ENCODE measurements around the gene PLA2G2C.

PLA2G2C gene

GRCh38 chr1:20212085-20212684 lies 25.9 kb upstream of the PLA2G2C start:
- TF ChIP-seq POLR2AphosphoS5 (IDR thresholded peaks at IDR 0.05; ENCODE audit: low read depth, low read length) (no peak), TAF1 (IDR thresholded peaks at IDR 0.05; ENCODE audit: borderline replicate concordance, insufficient read depth, low read length) (no peak), SIN3A (IDR thresholded peaks at IDR 0.05; ENCODE audit: borderline replicate concordance, insufficient read depth, low read length) (no peak)
- TF ChIP-seq, protein P1, sequence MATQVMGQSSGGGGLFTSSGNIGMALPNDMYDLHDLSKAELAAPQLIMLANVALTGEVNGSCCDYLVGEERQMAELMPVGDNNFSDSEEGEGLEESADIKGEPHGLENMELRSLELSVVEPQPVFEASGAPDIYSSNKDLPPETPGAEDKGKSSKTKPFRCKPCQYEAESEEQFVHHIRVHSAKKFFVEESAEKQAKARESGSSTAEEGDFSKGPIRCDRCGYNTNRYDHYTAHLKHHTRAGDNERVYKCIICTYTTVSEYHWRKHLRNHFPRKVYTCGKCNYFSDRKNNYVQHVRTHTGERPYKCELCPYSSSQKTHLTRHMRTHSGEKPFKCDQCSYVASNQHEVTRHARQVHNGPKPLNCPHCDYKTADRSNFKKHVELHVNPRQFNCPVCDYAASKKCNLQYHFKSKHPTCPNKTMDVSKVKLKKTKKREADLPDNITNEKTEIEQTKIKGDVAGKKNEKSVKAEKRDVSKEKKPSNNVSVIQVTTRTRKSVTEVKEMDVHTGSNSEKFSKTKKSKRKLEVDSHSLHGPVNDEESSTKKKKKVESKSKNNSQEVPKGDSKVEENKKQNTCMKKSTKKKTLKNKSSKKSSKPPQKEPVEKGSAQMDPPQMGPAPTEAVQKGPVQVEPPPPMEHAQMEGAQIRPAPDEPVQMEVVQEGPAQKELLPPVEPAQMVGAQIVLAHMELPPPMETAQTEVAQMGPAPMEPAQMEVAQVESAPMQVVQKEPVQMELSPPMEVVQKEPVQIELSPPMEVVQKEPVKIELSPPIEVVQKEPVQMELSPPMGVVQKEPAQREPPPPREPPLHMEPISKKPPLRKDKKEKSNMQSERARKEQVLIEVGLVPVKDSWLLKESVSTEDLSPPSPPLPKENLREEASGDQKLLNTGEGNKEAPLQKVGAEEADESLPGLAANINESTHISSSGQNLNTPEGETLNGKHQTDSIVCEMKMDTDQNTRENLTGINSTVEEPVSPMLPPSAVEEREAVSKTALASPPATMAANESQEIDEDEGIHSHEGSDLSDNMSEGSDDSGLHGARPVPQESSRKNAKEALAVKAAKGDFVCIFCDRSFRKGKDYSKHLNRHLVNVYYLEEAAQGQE (IDR thresholded peaks at IDR 0.05; ENCODE audit: insufficient read depth in 1 of 2, low read depth in 2 of 2, low read length in 2 of 2): no peak

DNA sequence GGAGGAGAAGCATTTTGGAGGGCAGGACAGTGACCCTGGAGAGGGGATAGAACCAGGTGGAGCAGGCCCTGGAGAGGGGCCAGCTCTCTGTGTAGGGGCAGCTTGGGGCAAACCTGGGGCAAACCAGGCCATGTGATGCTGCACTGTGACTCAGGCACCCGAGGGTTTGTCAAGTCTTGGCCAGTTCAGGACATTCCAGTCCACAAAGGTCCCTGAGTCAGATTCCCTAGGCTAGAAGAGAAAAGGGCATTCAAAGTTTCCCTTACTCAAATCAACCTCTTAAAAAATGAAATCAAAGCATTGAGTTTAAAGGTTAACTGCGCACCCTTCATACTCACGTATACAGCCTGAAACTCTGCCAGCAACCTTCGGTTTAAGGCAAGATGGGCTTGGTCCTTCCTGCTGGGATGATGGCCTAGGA lies 25.2 kb upstream of the PLA2G2C start:
- no peak for TF ChIP-seq POLR2AphosphoS5 (IDR thresholded peaks at IDR 0.05; ENCODE audit: low read depth, low read length)
- no peak for TF ChIP-seq SIN3A (IDR thresholded peaks at IDR 0.05; ENCODE audit: borderline replicate concordance, insufficient read depth, low read length)
- TF ChIP-seq, protein P1 (IDR thresholded peaks at IDR 0.05; ENCODE audit: insufficient read depth in 1 of 2, low read depth in 2 of 2, low read length in 2 of 2): no peak
- no peak for TF ChIP-seq FOXP2 (optimal IDR thresholded peaks at IDR 0.05; ENCODE audit: borderline replicate concordance, extremely low read depth, extremely low read length, insufficient read depth)
- TF ChIP-seq TAF1 (IDR thresholded peaks at IDR 0.05; ENCODE audit: borderline replicate concordance, insufficient read depth, low read length): no peak

GRCh38 chr1:20210736-20211460 lies 24.6 kb upstream of the PLA2G2C start:
- TF ChIP-seq FOXP2 (optimal IDR thresholded peaks at IDR 0.05; ENCODE audit: borderline replicate concordance, extremely low read depth, extremely low read length, insufficient read depth) (no peak), SIN3A (IDR thresholded peaks at IDR 0.05; ENCODE audit: borderline replicate concordance, insufficient read depth, low read length) (no peak), POLR2AphosphoS5 (IDR thresholded peaks at IDR 0.05; ENCODE audit: low read depth, low read length) (no peak), TAF1 (IDR thresholded peaks at IDR 0.05; ENCODE audit: borderline replicate concordance, insufficient read depth, low read length) (no peak)
- TF ChIP-seq, protein P1 (IDR thresholded peaks at IDR 0.05; ENCODE audit: insufficient read depth in 1 of 2, low read depth in 2 of 2, low read length in 2 of 2): no peak

GRCh38 chr1:20209471-20209870 lies 23.2 kb upstream of the PLA2G2C start:
- TF ChIP-seq TAF1 (IDR thresholded peaks at IDR 0.05; ENCODE audit: borderline replicate concordance, insufficient read depth, low read length): no peak
- TF ChIP-seq, protein P1 (IDR thresholded peaks at IDR 0.05; ENCODE audit: insufficient read depth in 1 of 2, low read depth in 2 of 2, low read length in 2 of 2): no peak
- TF ChIP-seq SIN3A (IDR thresholded peaks at IDR 0.05; ENCODE audit: borderline replicate concordance, insufficient read depth, low read length): no peak
- no peak for TF ChIP-seq POLR2AphosphoS5 (IDR thresholded peaks at IDR 0.05; ENCODE audit: low read depth, low read length)
- TF ChIP-seq FOXP2 (optimal IDR thresholded peaks at IDR 0.05; ENCODE audit: borderline replicate concordance, extremely low read depth, extremely low read length, insufficient read depth): no peak
